Vagina (tissue), 2 donors: ENCODE data around the gene ANKRD1.

Experiments used
- CTCF ChIP-seq, 3 experiments: fragments of 450-650 bp in 2 of 3; fragments of 200-600 bp in 1 of 3; sonication (generic) in 1 of 3; IDR thresholded peaks; one replicate each; pipeline ENCODE4 v1.5.1; 2017 to 2019; ENCODE audit warnings: antibody characterized with exemption in 3 of 3, mild to moderate bottlenecking in 2 of 3, moderate library complexity in 2 of 3
- POLR2A ChIP-seq, 2 donors: fragments of 450-650 bp; IDR thresholded peaks; one replicate each; pipeline ENCODE4 v1.6.1; 2017; ENCODE audit warnings: antibody characterized with exemption in 2 of 2, mild to moderate bottlenecking in 2 of 2, moderate library complexity in 2 of 2
- POLR2AphosphoS5 ChIP-seq, 2 donors: sonication (generic); formaldehyde crosslinking; IDR thresholded peaks; one replicate each; pipeline ENCODE4 v1.9.0; 2017; ENCODE audit warnings: antibody characterized with exemption in 2 of 2, mild to moderate bottlenecking in 2 of 2, low read depth in 1 of 2; ENCODE audit not compliant: insufficient read depth in 1 of 2

GRCh38 chr10:90871766-90872647, 48.9 kb downstream of the ANKRD1 start, which contains the start of gene RPP30:
- TF ChIP-seq CTCF (IDR thresholded peaks at IDR 0.05) (no peak), POLR2AphosphoS5 (IDR thresholded peaks at IDR 0.05; ENCODE audit: insufficient read depth in 1 of 2, low read depth in 1 of 2) (peak; percentile 89 to 92), POLR2A (IDR thresholded peaks at IDR 0.05) (peak in 1 of 2 donors; percentile 43)
